ENCODE results near the gene SMIM45.
A peak's percentile ranks its signal among the peaks of the same experiment; 100 is the strongest.

SMIM45 gene

GRCh38 chr22:41907436-41908401, 44.2 kb upstream of the SMIM45 start:
- peaks cover 29 to 45% of the 10 kb centered on the region in 2 donors for H3K36me3 ChIP-seq
- no peak for TF ChIP-seq CTCF (IDR thresholded peaks at IDR 0.05)
- H3K4me3 ChIP-seq, result no peak overlapping the region
- intact Hi-C loops (cut with DNase I), result no loop called here
- no peak overlapping the region for H3K27ac ChIP-seq
- peaks cover 17% of the 10 kb centered on the region for H3K27me3 ChIP-seq
- DNase-seq (ENCODE audit: low spot score in 2 of 2), result no peak
- H3K9me3 ChIP-seq, result no peaks in the 10 kb centered on the region
- H3K4me1 ChIP-seq, result peaks cover 8 to 10% of the 10 kb centered on the region in 2 donors

GRCh38 chr22:41908411-41909309, 43.3 kb upstream of the SMIM45 start:
- H3K4me3 ChIP-seq, result no peak overlapping the region
- TF ChIP-seq CTCF (IDR thresholded peaks at IDR 0.05), result no peak
- H3K36me3 ChIP-seq, result peaks cover 20 to 35% of the 10 kb centered on the region in 2 donors
- DNase-seq (ENCODE audit: low spot score in 2 of 2), result no peak
- peaks cover 8 to 10% of the 10 kb centered on the region in 2 donors for H3K4me1 ChIP-seq
- intact Hi-C loops (cut with DNase I), result no loop called here
- no peaks in the 10 kb centered on the region for H3K9me3 ChIP-seq
- no peak overlapping the region for H3K27ac ChIP-seq
- peaks cover 24% of the 10 kb centered on the region for H3K27me3 ChIP-seq

GRCh38 chr22:41909310-41910049, 42.5 kb upstream of the SMIM45 start:
- Histone ChIP-seq H3K36me3 (peaks cover 13 to 27% of the 10 kb centered on the region in 2 donors), H3K27me3 (peaks cover 30% of the 10 kb centered on the region), H3K27ac (no peak overlapping the region), H3K4me3 (peak overlapping the region; percentile 52 to 55), H3K4me1 (peaks cover 8 to 10% of the 10 kb centered on the region in 2 donors), H3K9me3 (no peaks in the 10 kb centered on the region)
- no peak for TF ChIP-seq CTCF (IDR thresholded peaks at IDR 0.05)
- no peak for DNase-seq (ENCODE audit: low spot score in 2 of 2)
- intact Hi-C loops (cut with DNase I), result no loop called here

GRCh38 chr22:41910050-41911000, 41.6 kb upstream of the SMIM45 start:
- Histone ChIP-seq H3K9me3 (no peaks in the 10 kb centered on the region), H3K27ac (no peak overlapping the region), H3K27me3 (peaks cover 33% of the 10 kb centered on the region), H3K4me1 (peaks cover 13 to 16% of the 10 kb centered on the region in 2 donors), H3K36me3 (peaks cover 4 to 19% of the 10 kb centered on the region in 2 donors), H3K4me3 (peak overlapping the region; percentile 52 to 55)
- DNase-seq (ENCODE audit: low spot score in 2 of 2), result no peak
- intact Hi-C loops (cut with DNase I), result no loop called here
- TF ChIP-seq CTCF (IDR thresholded peaks at IDR 0.05), result no peak

Data from ascending aorta (tissue), 2 donors.